GM19463 (cell line): Measurements from ENCODE around the gene SYT1.

ENCODE experiments used
- ATAC-seq: cut with Tn5 transposase; IDR thresholded peaks from one replicate; pipeline ENCODE4 v1.9.1; 2021; ENCODE audit warnings: mild to moderate bottlenecking, moderate library complexity; ENCODE audit not compliant: unreplicated experiment

The SYT1 gene

GRCh38 chr12:79274501-79275064, 410.0 kb downstream of the SYT1 start:
- ATAC-seq = no peak

- no peak for ATAC-seq
These were observed 411.1 kb downstream of the SYT1 start for GRCh38 chr12:79275631-79276030.

GRCh38 chr12:79283364-79283763, 418.8 kb downstream of the SYT1 start:
- ATAC-seq = no peak

- no peak for ATAC-seq
These were observed 424.3 kb downstream of the SYT1 start for GRCh38 chr12:79288911-79289310.

- ATAC-seq = no peak
These were observed 427.1 kb downstream of the SYT1 start for GRCh38 chr12:79291711-79292110.

GRCh38 chr12:79294590-79294989, 430.0 kb downstream of the SYT1 start:
- ATAC-seq = no peak

- no peak for ATAC-seq
These were observed 431.0 kb downstream of the SYT1 start for GRCh38 chr12:79295572-79295971.

GRCh38 chr12:79296133-79296532, 431.6 kb downstream of the SYT1 start:
- no peak for ATAC-seq

- ATAC-seq = no peak
These were observed 432.3 kb downstream of the SYT1 start for GRCh38 chr12:79296871-79297270.

- ATAC-seq = no peak
These were observed 433.9 kb downstream of the SYT1 start for GRCh38 chr12:79298506-79298905.

GRCh38 chr12:79299447-79300198, 435.0 kb downstream of the SYT1 start:
- ATAC-seq = no peak

- ATAC-seq = no peak
These were observed 435.6 kb downstream of the SYT1 start for GRCh38 chr12:79300199-79300568.

GRCh38 chr12:79301181-79301580, 436.6 kb downstream of the SYT1 start:
- ATAC-seq = no peak

GRCh38 chr12:79302162-79302814, 437.7 kb downstream of the SYT1 start:
- ATAC-seq = no peak

- no peak for ATAC-seq
These were observed 442.8 kb downstream of the SYT1 start for GRCh38 chr12:79307340-79307739.

GRCh38 chr12:79309039-79309438, 444.5 kb downstream of the SYT1 start:
- ATAC-seq = no peak

GRCh38 chr12:79317179-79317847, 452.7 kb downstream of the SYT1 start:
- no peak for ATAC-seq

GRCh38 chr12:79322905-79323304, 458.3 kb downstream of the SYT1 start:
- no peak for ATAC-seq

GRCh38 chr12:79324571-79324970, 460.0 kb downstream of the SYT1 start:
- no peak for ATAC-seq

- no peak for ATAC-seq
These were observed 461.6 kb downstream of the SYT1 start for GRCh38 chr12:79326222-79326621.

- ATAC-seq = no peak
These were observed 462.1 kb downstream of the SYT1 start for GRCh38 chr12:79326663-79327062.

- no peak for ATAC-seq
These were observed 462.9 kb downstream of the SYT1 start for GRCh38 chr12:79327465-79327864.
